H1 (cell line): Measurements from ENCODE around the gene RPL28.

Experiments
- RAD21 ChIP-seq, 2 experiments: IDR thresholded peaks in 1 of 2; conservative IDR thresholded peaks in 1 of 2; 2 replicates each; pipeline ENCODE4 v1.6.1; 2011; ENCODE audit warnings: low read depth in 2 of 2, low read length in 2 of 2, improper control_type of control experiment in 1 of 2, inconsistent platforms in 1 of 2, mild to moderate bottlenecking in 1 of 2, moderate library complexity in 1 of 2
- TF ChIP-seq, protein P1 (sequence below), 3 experiments: IDR thresholded peaks; 1 replicate in 2 of 3; 2 replicates in 1 of 3; pipeline versions ENCODE4 v1.5.1 to v1.6.1; 2011; ENCODE audit warnings: low read length in 3 of 3, mild to moderate bottlenecking in 3 of 3, inconsistent platforms in 2 of 3, low read depth in 1 of 3, moderate library complexity in 1 of 3; ENCODE audit not compliant: insufficient read depth in 1 of 3; ENCODE audit errors: control extremely low read depth in 1 of 3

DNA sequence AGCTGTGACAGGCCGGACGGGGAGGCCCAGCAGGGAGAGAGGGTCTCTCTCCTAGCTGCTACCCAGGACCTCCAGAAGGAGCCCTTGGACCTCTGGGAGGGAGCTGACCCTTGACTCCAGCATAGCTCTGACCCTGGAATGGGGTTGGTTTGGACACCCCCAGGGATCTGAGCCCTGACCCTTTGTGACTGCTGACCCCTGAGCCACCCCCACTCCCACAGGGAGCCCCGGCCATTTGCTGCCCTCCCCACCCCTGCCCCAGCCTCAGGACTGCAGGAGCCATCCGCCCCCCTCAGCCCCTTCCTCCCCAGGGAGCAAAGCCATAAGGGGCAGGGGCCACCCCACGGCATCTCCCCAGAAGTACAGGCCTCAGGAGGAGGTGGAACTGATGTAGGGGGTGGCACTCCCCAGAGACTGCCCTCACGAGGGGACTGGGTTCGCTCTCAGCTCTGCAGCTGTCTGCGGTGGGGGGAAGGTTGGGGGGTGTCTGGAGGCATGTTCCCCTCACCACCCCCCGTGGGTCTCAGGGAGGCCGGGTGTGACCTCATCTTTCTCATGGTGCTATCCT is 38.2 kb upstream of the RPL28 start:
- TF ChIP-seq RAD21 (IDR thresholded peaks at IDR 0.05 in 1 of 2, conservative IDR thresholded peaks at IDR 0.05 in 1 of 2; ENCODE audit: low read depth in 2 of 2, low read length in 2 of 2) = no peak
- TF ChIP-seq, protein P1, sequence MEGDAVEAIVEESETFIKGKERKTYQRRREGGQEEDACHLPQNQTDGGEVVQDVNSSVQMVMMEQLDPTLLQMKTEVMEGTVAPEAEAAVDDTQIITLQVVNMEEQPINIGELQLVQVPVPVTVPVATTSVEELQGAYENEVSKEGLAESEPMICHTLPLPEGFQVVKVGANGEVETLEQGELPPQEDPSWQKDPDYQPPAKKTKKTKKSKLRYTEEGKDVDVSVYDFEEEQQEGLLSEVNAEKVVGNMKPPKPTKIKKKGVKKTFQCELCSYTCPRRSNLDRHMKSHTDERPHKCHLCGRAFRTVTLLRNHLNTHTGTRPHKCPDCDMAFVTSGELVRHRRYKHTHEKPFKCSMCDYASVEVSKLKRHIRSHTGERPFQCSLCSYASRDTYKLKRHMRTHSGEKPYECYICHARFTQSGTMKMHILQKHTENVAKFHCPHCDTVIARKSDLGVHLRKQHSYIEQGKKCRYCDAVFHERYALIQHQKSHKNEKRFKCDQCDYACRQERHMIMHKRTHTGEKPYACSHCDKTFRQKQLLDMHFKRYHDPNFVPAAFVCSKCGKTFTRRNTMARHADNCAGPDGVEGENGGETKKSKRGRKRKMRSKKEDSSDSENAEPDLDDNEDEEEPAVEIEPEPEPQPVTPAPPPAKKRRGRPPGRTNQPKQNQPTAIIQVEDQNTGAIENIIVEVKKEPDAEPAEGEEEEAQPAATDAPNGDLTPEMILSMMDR (IDR thresholded peaks at IDR 0.05; ENCODE audit: control extremely low read depth in 1 of 3, insufficient read depth in 1 of 3, low read depth in 1 of 3, low read length in 3 of 3) = no peak
